GM12801 (cell line): Measurements from ENCODE around the gene DEK.

ENCODE experiments used
- CTCF ChIP-seq: IDR thresholded peaks from one replicate; pipeline ENCODE4 v1.5.1; 2011; ENCODE audit warnings: control low read depth; ENCODE audit not compliant: insufficient read length; ENCODE audit errors: extremely low read depth

DEK gene

GRCh38 chr6:18244251-18244650, 20.1 kb downstream of the DEK start:
- no peak for TF ChIP-seq CTCF

GRCh38 chr6:18243302-18243893, 20.9 kb downstream of the DEK start:
- TF ChIP-seq CTCF = no peak

- TF ChIP-seq CTCF = no peak
Measured at GRCh38 chr6:18242062-18242851, 22.1 kb downstream of the DEK start.

GRCh38 chr6:18241208-18242038, 22.9 kb downstream of the DEK start:
- no peak for TF ChIP-seq CTCF

GRCh38 chr6:18240230-18240629, 24.1 kb downstream of the DEK start:
- TF ChIP-seq CTCF = no peak

DNA sequence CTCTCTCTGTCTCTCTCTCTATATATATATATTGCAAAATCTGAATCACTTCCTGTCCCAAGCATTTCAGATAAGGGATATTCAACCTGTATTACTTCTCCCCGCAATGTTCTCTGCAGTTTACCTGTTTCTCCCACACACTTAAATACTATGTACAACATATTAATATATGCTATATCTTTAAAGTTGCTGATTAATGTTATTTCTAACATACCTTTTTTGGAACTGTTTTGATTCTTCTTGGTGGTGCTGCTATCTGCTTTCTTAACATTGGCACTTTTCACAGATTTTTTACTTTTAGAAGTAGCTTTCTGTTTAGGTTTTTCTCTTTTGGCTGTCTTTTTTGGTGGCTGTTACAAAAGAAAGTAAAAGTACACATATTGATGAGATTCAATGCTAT, 27.2 kb downstream of the DEK start:
- TF ChIP-seq CTCF = no peak

- no peak for TF ChIP-seq CTCF
Measured at GRCh38 chr6:18235524-18235923, 28.8 kb downstream of the DEK start.
